GM12892 (cell line): ENCODE data around the gene CTNNA3.

Experiments
- POLR2A ChIP-seq: IDR thresholded peaks from 2 replicates; pipeline ENCODE4 v1.6.1; 2011; ENCODE audit warnings: low read depth, low read length, control low read depth
- POLR2AphosphoS5 ChIP-seq: IDR thresholded peaks from 2 replicates; pipeline ENCODE4 v1.6.1; 2011; ENCODE audit warnings: low read depth, low read length, control low read depth
- TAF1 ChIP-seq: IDR thresholded peaks from 2 replicates; pipeline ENCODE4 v1.6.1; 2011; ENCODE audit warnings: low read depth, mild to moderate bottlenecking, control low read depth, low read length, borderline replicate concordance

DNA sequence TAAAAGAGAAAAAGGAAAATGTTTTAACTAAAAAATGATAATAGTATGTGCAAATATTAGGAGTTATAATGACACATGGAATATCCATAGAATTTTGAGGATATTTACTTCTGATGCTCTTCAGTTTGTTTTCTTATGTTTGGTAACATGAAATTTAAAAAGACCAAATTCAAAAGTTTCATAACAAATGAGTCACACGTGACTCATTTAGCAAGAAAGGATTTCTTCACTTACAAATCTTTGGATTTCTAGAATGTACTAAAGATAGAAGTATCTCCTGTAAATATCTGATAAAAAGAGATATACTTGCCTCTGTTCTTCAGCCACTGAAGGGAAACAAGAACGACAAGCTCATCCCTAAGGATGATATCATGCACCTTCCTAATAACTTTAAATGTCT is 1544.6 kb downstream of the CTNNA3 start:
- no peak for TF ChIP-seq POLR2A
- TF ChIP-seq POLR2AphosphoS5, result no peak
- no peak for TF ChIP-seq TAF1
